CD14-positive monocyte (primary cell): ENCODE measurements around the gene ZFP36. TPM values are rescaled to one million over a fixed set of nuclear protein-coding genes. Genes with fewer than 3 reads are reported as not detected.

Source experiments
- DNase-seq, 3 donors: peaks; one replicate each; pipeline ENCODE4 v3.0.0-alpha.2; 2011 to 2022
- H2AFZ ChIP-seq: 2 replicates; pipeline ENCODE4 v1.6.0; 2012; ENCODE audit warnings: mild to moderate bottlenecking, low read depth, low read length, inconsistent platforms; ENCODE audit not compliant: insufficient read depth, poor library complexity, severe bottlenecking
- H3K27ac ChIP-seq, 2 donors: 1 replicate in 1 of 2; 2 replicates in 1 of 2; pipeline ENCODE4 v1.5.1; 2012 to 2013; ENCODE audit warnings: low read length in 2 of 2, control low read depth in 1 of 2, inconsistent platforms in 1 of 2, low read depth in 1 of 2, mild to moderate bottlenecking in 1 of 2
- H3K27me3 ChIP-seq, 2 donors: one replicate each; pipeline versions ENCODE4 v1.6.0 to v1.6.1; 2011 to 2013; ENCODE audit warnings: low read length in 2 of 2; ENCODE audit not compliant: control insufficient read depth in 2 of 2, insufficient read depth in 2 of 2
- H3K36me3 ChIP-seq, 2 donors: replicated peaks in 1 of 2; 1 replicate in 1 of 2; 2 replicates in 1 of 2; pipeline versions ENCODE4 v1.5.1 to v1.6.1; 2012 to 2013; ENCODE audit warnings: low read length in 2 of 2, control low read depth in 1 of 2, inconsistent platforms in 1 of 2, mild to moderate bottlenecking in 1 of 2; ENCODE audit not compliant: insufficient read depth in 2 of 2, control insufficient read depth in 1 of 2
- H3K4me1 ChIP-seq, 2 donors: 1 replicate in 1 of 2; 2 replicates in 1 of 2; pipeline versions ENCODE4 v1.5.1 to v1.6.1; 2012 to 2013; ENCODE audit warnings: low read length in 2 of 2, control low read depth in 1 of 2, inconsistent platforms in 1 of 2, mild to moderate bottlenecking in 1 of 2, moderate library complexity in 1 of 2; ENCODE audit not compliant: insufficient read depth in 2 of 2, control insufficient read depth in 1 of 2
- H3K4me2 ChIP-seq: replicated peaks from 2 replicates; pipeline ENCODE3; 2012; ENCODE audit warnings: low read length, moderate library complexity, mild to moderate bottlenecking; ENCODE audit not compliant: poor library complexity, severe bottlenecking; ENCODE audit errors: extremely low read depth
- H3K4me3 ChIP-seq, 3 experiments: fragments of 200-600 bp in 1 of 3; sonication (generic) in 1 of 3; replicated peaks in 1 of 3; 1 replicate in 2 of 3; 2 replicates in 1 of 3; pipeline ENCODE4 v1.5.1; 2011 to 2013; ENCODE audit warnings: low read length in 3 of 3, mild to moderate bottlenecking in 3 of 3, control low read depth in 2 of 3, low read depth in 2 of 3, inconsistent platforms in 1 of 3, moderate library complexity in 1 of 3
- H3K79me2 ChIP-seq: 2 replicates; pipeline ENCODE4 v1.6.0; 2012; ENCODE audit warnings: mild to moderate bottlenecking, control low read depth, inconsistent platforms, low read length, moderate library complexity; ENCODE audit not compliant: insufficient read depth
- H3K9ac ChIP-seq: 2 replicates; pipeline ENCODE4 v1.6.0; 2017; ENCODE audit warnings: low read length, mild to moderate bottlenecking; ENCODE audit not compliant: insufficient read depth, poor library complexity, severe bottlenecking
- H3K9me3 ChIP-seq, 2 donors: replicated peaks in 1 of 2; 1 replicate in 1 of 2; 2 replicates in 1 of 2; pipeline versions ENCODE4 v1.5.1 to v1.6.1; 2012 to 2013; ENCODE audit warnings: low read length in 2 of 2, control low read depth in 1 of 2; ENCODE audit not compliant: control insufficient read depth in 1 of 2, insufficient read depth in 1 of 2
- H4K20me1 ChIP-seq: 2 replicates; pipeline ENCODE4 v1.6.0; 2012; ENCODE audit warnings: mild to moderate bottlenecking, low read length, control low read depth, moderate library complexity; ENCODE audit not compliant: insufficient read depth
- H3K27ac Mint-ChIP-seq, 7 donors: one replicate each; pipeline ENCODE4 v1.8.0; 2020; ENCODE audit warnings: mild to moderate bottlenecking in 7 of 7, mixed read lengths in 7 of 7, moderate library complexity in 6 of 7, inconsistent platforms in 2 of 7
- H3K27me3 Mint-ChIP-seq, 3 donors: one replicate each; pipeline ENCODE4 v1.8.0; 2021 to 2022; ENCODE audit warnings: low read depth in 3 of 3, mild to moderate bottlenecking in 3 of 3, mixed read lengths in 3 of 3, moderate library complexity in 3 of 3, inconsistent platforms in 1 of 3
- H3K36me3 Mint-ChIP-seq, 2 donors: one replicate each; pipeline ENCODE4 v1.8.0; 2020; ENCODE audit warnings: mixed read lengths in 2 of 2, inconsistent platforms in 1 of 2, mild to moderate bottlenecking in 1 of 2
- H3K4me1 Mint-ChIP-seq: one replicate; pipeline ENCODE4 v1.8.0; 2020; ENCODE audit warnings: mild to moderate bottlenecking, mixed read lengths
- H3K4me3 Mint-ChIP-seq, 2 donors: one replicate each; pipeline ENCODE4 v1.8.0; 2020; ENCODE audit warnings: mild to moderate bottlenecking in 2 of 2, mixed read lengths in 2 of 2, moderate library complexity in 1 of 2
- H3K9me3 Mint-ChIP-seq, 7 donors: one replicate each; pipeline ENCODE4 v1.8.0; 2020 to 2022; ENCODE audit warnings: mixed read lengths in 7 of 7, mild to moderate bottlenecking in 6 of 7, moderate library complexity in 6 of 7, inconsistent platforms in 2 of 7
- CTCF ChIP-seq: fragments of 200-600 bp; IDR thresholded peaks from one replicate; pipeline ENCODE4 v1.8.0; 2022; ENCODE audit warnings: antibody characterized with exemption, mild to moderate bottlenecking
- WGBS: methylation state at CpG from one replicate; pipeline ENCODE4 v1.1.5; 2013; ENCODE audit warnings: missing lambda C conversion rate; ENCODE audit not compliant: insufficient coverage; 5-methylcytosine and 5-hydroxymethylcytosine counted together
- intact Hi-C, 2 donors: fragments of 100-400 bp; cut with micrococcal nuclease; formaldehyde crosslinking; loops; one replicate each; pipeline versions ENCODE4 v1.15.0 to v1.15.1; 2023
- polyA plus RNA-seq, 3 donors: library from polyadenylated mRNA; depleted of rRNA in 1 of 3; unstranded in 2 of 3; stranded (reverse) in 1 of 3; fragments of 300-500 nt in 2 of 3; fragments of >200 nt in 1 of 3; fragmentation: Illumina TruSeq in 2 of 3; gene quantifications; 1 replicate in 2 of 3; 2 replicates in 1 of 3; pipeline ENCODE4 v1.2.3, GENCODE V29; 2012 to 2021

Gene ZFP36
- polyA plus RNA-seq, 3 donors = 473 to 2,084 (median 632) TPM

GRCh38 chr19:39425744-39426143 lies 19.1 kb downstream of the ZFP36 start:
- 98% methylated on average over 7 of the region's 7 CpGs for WGBS
- no peak for TF ChIP-seq CTCF
- Mint-ChIP-seq H3K4me3 (no peak overlapping the region), H3K27me3 (peaks cover 2 to 6% (median 4%) of the 10 kb centered on the region in 3 donors), H3K36me3 (peaks cover 26 to 31% of the 10 kb centered on the region in 2 donors), H3K4me1 (peaks cover 8% of the 10 kb centered on the region), H3K9me3 (peaks cover 0 to 2% (median 0%) of the 10 kb centered on the region in 7 donors), H3K27ac (peak overlapping the region in 1 of 7 donors; percentile 13)
- Histone ChIP-seq H3K79me2 (no peaks in the 10 kb centered on the region), H2AFZ (no peak overlapping the region), H3K27me3 (peaks cover 0 to 7% of the 10 kb centered on the region in 2 donors), H4K20me1 (peaks cover 15% of the 10 kb centered on the region), H3K9me3 (no peaks in the 10 kb centered on the region), H3K36me3 (peaks cover 25 to 38% of the 10 kb centered on the region in 2 donors), H3K27ac (no peak overlapping the region), H3K9ac (no peak overlapping the region), H3K4me2 (no peak overlapping the region), H3K4me3 (no peak overlapping the region), H3K4me1 (peaks cover 7 to 9% of the 10 kb centered on the region in 2 donors)
- no peak for DNase-seq
- intact Hi-C loops = no loop called here

- Histone ChIP-seq H3K4me1 (peaks cover 11 to 13% of the 10 kb centered on the region in 2 donors), H3K9me3 (no peaks in the 10 kb centered on the region), H3K27ac (no peak overlapping the region), H2AFZ (no peak overlapping the region), H3K9ac (no peak overlapping the region), H3K4me2 (no peak overlapping the region), H3K27me3 (peaks cover 0 to 7% of the 10 kb centered on the region in 2 donors), H4K20me1 (peaks cover 13% of the 10 kb centered on the region), H3K79me2 (no peaks in the 10 kb centered on the region), H3K4me3 (no peak overlapping the region), H3K36me3 (peaks cover 25 to 34% of the 10 kb centered on the region in 2 donors)
- H3K27me3 Mint-ChIP-seq = peaks cover 2 to 6% (median 4%) of the 10 kb centered on the region in 3 donors
- H3K4me3 Mint-ChIP-seq = no peak overlapping the region
- intact Hi-C loops = no loop called here
- H3K36me3 Mint-ChIP-seq = peaks cover 24 to 31% of the 10 kb centered on the region in 2 donors
- peaks cover 0 to 2% (median 0%) of the 10 kb centered on the region in 7 donors for H3K9me3 Mint-ChIP-seq
- WGBS = 87% methylated on average over 3 of the region's 5 CpGs
- no peak for DNase-seq
- no peak for TF ChIP-seq CTCF
- peaks cover 12% of the 10 kb centered on the region for H3K4me1 Mint-ChIP-seq
- peak overlapping the region in 1 of 7 donors; percentile 37 for H3K27ac Mint-ChIP-seq
These were observed 19.5 kb downstream of the ZFP36 start for GRCh38 chr19:39426170-39426569.
